GM21576 (cell line): ENCODE data around the gene ATG2A.
"Not testable (repeated sequence)": the region's sequence is repeated elsewhere in the genome, so short reads cannot be mapped to it uniquely, and the experiment has no call there.

Experiments used
- ATAC-seq: cut with Tn5 transposase; IDR thresholded peaks from one replicate; pipeline ENCODE4 v1.9.1; 2021; ENCODE audit warnings: mild to moderate bottlenecking, moderate library complexity; ENCODE audit not compliant: unreplicated experiment

ATG2A gene

DNA sequence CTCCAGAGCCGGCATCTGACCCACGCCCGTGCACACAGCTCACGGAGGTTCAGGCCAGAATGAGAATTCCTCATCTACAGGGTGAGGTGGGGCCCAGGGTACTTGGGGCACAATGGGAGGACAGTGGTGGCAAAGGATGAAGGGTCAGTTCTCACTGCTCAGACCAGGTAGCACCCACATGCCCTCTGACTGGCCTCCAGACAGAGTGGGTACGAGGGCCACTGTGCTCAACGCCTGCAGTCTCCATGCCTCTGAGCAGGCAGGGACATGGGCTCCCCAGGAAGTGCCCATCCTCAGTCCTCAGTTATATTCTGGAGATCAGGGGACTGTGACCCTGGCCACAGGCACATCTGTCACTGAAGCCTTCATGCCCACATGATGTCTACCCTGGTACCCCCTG lies 59.5 kb downstream of the ATG2A start:
- no peak for ATAC-seq

DNA sequence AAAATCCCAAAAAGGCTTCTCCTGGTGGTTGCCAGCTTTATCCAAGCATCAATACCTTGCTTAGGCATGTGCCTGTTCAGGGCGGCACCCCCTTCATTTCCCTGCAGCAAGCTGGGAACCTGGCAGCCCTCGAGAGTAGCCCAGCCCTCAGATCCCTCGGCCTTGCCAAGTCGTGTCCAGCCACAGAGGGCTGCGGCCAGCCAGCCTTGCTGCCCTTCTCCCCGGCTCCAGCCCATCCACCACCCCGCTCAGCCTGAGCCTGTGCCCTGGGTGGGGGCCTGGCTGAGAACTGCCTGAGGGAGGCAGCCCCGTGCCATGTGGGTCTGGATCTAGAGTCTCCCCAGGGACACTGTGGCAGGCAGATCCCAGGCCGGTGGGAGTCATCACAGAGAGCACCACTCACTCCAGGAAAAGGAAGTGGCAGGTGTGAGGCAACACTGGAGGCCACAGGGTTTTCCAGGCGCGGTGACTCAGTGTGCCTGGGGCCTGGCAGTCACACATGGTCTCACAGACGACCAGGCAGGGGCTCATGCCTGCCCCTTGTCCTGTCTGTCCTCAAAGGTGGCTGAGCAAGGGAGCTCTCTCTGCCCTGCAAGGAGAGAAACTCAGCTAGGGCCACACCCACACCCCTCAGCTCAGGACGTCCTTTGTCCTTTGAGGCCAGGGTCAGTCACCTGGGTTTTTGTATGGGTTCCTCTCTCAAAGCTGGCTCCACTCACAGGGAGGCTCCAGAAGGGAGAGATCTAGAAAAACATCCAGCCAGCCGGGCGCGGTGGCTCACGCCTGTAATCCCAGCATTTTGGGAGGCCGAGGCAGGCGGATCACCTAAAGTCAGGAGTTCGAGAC lies 60.4 kb downstream of the ATG2A start:
- no peak for ATAC-seq

DNA sequence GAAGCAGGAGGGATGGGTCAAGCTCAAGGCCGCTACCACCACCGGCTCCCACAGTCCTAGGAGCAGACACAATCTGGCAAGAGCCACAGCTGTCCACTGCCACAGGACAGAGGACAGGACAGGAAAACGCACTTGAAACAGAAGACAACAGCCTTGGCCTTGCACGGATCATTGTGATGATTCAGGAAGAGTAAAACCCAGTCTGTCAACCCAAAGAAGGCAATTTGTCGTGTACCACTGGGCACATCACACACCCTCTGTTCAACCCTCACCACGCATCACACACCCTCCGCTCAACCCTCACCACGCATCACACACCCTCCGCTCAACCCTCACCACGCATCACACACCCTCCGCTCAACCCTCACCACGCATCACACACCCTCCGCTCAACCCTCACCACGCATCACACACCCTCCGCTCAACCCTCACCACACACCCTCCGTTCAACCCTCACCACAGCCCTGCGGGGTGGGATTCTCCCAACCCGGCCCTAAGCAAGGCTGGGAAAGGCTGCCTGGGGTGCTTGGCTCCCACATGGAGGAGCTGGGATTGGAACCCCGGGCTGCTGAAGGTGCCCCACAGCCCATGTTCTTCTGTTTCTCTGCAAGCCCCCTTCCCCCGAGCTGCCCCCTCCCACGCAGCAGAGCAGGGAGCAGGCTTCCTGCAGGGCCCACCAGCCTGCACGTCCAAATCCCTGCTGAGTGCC lies 61.3 kb downstream of the ATG2A start:
- ATAC-seq = no peak

DNA sequence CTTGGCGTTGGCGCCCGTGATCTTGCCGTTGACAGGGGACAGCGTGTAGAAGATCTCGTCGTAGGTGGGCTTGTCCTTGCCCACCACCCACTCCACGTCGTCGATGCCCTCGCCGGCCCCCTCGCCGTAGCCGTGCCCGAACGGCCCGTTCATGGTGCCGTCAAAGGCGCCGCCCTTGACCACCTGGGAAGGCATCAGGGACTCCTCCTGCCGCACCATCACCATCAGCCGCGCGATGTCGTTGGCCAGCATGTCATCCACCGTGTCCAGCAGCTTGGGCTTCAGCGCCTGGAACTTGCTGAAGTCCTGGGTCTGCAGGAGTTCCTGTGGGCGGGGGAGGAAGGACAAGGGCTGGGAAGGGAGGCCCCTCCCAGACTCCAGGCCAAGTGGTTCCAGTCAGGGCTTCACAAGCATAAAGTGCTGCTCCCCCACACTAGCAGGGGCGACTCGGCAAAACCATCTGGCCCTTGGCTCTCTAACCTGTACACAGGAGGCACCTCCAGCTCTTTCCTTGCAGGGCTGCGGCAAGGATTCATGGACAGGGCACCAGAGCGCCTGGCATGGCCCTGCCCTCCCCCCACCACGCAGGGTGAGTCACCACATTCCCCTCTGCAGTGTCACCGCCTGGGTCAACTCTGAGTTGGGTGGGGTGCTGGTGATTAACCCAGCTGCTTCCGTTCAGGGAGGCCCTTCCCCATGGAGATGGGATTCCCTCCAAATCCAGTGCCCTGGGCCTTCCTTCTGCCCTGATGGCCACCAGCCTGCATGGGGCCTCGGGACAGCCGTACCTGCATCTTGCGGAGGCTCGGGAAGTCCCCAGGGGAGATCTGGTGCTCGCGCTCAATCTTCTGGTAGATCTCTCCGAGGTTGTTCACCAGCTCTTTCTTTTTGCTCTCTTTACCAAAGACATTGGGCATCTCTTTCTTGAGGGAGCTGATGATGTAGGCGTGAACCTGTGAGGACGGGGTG lies 62.2 kb downstream of the ATG2A start:
- ATAC-seq = no peak

DNA sequence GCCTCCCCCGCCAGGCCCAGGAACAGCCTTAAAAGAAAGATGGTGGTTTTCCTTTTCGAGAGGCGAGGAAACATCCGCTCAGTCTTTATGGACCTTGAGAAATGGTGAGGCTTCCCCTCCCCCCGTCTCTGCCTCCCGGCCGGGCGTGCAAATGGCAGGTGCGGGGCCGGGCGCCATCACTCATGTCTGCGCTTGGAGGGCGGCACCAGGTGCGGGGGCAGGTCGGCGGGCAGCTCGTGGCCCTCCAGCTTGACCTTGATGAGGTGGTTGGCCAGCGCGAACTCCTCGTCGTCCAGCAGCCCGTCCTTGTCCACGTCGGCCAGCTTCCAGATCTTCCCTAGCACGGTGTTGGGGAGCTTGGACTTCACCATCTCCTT lies 62.9 kb downstream of the ATG2A start:
- no peak for ATAC-seq

DNA sequence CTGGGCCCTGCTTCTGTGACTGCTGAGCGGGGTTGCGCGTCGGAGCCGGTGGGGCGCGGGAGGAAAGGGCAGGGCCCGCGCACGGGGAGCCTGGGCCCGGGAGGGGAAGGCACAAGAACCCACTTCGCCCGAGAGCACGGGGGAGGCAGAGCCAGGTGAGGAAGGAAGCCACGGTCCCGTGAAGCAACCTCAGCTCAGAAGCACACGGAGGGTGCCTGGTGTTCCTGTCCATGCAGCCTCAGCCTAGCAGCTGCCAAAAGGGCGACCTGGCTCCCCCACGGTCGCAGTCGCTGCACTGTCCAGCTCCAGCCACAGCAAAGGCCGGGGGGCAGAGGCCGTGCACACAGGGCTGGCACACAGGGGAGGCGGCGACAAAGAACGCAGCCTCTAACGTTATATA lies 63.3 kb downstream of the ATG2A start:
- ATAC-seq = no peak

DNA sequence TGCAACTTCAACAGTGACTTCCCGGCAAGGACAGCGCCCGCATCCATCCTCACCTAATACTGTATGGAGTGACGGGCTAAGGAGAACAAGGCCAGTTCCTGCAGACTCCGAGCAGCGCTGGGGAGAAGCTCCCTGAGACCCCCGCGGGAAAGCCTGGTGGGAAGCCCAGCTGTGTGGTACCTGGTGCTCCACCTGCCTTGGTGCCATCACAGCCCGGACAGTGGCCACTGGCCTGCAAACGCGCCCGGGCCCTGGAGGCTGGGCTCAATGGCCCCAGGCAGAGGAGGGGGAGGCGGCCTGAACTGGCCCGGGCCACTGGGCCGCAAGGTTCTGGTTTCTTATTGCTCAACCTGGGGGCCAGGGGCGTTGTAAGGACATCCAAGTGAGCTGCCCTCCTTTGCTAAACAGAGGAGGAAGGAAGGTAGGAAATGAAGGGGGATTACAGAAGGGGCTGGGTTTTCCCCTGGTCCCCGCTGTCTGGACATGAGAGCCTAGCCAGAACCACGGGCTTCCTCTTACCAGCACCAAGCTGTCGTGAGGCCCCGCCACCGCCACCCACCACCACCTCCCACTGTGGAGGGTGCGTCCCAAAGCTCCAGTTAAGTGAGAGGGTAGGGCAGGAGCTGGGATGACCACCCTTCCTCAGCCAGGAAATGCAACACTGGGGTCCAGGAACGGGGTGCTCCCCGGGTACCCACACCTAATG lies 64.1 kb downstream of the ATG2A start:
- ATAC-seq = no peak

DNA sequence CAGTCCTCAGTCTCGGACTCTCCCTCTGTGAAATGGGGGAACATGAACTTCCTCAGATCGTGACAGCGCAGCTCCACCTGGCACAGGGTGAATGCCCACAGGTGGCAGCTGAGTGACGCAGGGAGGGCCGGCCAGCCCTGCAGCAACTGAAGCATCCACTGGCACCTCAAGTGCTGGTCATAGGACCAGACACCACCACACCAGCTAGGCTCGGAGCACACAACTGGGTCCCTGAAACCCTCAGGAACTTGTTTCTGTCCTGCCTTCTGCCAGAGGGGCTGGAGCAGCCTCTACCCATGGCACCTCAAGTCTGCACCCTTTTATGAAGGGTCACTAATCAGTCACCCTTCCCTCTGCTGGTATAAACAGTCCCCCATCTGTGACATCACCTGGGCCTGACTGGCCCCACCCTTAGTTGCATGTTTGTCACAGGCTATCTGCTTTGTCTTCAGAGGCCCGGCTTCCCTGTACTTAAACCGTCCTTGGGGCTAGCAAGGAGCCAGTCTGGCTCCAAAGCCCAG lies 65.1 kb downstream of the ATG2A start:
- no peak for ATAC-seq

DNA sequence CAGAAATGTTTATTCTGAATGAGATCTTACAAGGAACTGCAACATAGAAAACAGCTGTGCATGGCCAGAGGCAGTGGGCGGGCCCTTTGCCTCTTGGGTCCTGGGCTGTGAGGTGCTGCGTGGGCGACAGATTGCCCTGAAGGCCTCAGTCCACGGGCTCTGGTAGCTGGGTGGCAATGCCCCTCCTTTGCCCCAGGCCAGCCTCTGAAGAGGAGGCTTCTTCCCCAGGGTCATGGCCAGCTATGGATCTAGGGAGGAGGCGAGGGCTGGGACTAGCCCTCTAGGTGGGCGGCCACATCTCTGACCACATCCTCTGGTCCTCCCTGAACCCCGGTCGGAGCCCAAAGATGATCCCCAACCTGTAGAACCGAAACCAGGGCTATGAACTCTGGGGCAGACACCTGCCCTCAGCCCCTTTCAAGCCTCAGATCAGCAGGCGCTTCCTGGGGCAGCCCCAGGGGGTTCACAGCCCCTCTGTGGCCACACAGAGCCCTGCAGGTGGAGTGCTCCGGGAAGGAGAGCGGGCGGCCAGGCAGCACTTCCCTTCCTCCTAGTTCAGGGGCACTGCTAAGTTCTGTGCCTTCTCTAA lies 65.9 kb downstream of the ATG2A start:
- ATAC-seq = peak; percentile 48

DNA sequence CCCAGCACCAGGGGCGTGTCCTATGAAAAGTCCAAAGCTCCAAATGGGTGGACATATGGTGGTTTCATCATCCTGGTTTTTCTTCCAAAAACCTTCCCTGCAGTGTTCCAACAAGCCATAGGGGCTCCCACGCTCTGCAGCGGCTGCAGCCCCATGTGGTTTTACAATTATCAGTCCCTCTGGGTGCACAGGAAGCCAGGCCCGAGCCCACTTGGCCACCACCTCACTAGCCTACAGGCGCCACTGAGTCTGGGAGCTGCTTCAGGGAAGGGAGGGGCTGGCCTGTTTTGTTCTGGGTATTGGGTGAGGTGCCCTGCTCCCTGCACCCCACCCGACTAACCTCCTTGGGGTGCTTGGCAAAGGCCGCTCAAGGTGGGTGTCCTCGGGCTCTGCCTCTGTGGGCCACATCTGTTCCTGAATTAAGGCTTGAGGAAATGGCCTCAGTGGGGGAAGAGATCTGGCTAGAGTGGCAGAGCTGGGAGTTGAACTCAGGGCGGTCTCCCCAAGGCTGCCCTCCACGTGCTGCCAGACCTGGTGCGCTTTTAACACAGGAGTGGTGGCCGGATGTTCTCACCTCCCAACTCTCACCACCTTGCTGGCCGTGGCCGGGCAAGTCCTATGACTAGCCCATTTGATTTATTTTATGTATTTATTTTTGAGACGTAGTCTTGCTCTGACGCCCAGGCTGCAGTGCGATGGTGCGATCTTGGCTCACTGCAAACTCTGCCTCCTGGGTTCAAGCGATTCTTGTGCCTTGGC lies 67.2 kb downstream of the ATG2A start:
- ATAC-seq = no peak

DNA sequence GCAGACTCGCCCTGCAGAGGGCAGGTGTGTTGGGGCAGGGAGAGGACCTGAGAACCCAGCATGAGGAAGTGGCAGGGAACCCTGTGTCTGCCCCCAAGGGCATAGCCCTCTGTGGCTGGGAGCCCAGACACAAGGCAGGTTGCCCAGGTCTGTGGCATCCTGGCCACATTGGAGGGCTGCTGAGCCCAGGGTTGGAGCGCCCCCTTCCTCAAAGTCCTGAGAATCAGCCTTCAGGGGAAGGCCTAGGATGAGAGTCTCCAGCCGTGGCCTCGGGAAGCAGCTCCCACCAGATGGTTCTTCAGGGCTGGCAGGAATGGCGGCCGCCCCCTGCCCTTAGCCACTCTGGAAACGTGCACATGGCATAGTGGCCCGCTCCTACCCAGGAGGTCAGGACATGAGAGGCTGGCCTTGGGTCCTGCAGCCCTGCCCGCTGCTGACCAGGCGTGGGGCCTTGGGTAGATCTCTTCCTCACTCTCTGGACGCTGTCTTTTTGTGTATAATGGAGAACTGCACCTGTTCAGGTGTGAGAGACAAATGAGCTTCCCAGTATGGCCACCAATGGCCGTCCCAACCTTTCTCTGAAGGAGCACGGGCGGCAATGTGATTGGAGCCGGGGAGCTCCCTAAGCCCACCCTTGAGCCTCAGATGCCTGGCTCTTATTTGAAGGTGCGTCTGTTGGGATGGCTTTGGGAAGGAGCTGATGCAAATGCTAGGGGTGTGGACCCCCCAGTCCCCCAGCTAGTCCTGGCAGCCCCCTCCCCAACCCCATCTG lies 68.0 kb downstream of the ATG2A start:
- no peak for ATAC-seq

DNA sequence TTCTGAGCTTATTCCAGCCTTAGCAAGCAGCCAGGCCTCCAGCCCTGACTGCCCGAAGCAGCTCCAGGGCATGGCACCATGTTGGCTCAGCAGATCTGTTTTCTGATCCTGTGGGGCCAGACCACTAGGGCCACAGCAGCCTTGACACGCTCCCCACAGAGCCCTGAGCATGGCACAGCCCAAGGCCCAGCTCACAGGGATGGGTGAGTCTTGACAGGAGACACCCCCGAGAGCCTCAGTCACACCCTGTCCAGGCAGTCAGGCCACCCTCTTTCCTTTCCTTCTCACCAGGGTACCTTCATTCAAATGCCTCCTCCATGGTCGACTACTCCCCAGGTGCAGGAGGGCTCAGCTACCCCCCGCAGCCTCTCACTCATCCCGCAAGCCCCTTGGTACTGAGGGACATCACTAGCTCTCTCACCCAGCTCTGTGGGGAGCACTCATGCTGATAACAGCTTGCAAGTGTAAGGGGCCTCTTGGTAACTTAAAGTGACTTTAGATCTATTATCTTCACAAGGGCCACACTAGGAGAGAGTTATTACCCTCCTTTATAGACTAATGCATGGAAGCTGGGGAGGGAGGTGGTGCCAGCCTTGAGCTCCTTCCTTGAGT lies 68.7 kb downstream of the ATG2A start:
- ATAC-seq = no peak

DNA sequence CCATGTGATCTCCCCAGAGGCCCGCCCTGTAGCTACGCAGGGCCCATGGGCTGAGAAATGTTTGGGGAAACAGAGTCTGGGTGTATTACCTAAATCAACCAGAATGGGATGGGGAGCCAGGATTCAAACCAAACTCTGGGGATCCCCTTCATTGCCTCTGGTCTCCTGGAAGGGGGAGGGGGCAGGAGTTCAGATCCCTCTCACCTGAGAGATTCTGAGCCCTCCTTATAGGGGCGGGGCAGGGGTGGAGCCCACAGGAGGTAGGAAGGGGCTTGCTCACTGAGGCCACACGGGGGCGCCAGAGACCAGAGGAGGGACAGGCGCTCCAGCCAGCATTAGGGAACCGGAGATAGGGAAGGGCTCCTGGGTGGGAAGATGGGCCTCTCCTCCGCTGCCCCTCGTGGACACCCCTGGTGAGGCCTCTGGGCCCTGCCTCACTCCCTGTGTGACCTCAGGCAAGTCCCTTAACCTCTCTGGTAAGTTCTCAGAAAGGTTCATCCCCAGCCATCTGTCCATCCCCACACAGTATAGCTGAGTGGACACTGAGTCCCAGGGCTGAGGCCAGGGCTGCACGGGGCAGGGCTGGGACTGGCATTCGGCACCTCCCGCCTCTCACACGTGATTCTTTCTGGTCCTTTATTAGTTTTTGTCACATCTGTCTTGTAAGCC lies 69.9 kb downstream of the ATG2A start:
- no peak for ATAC-seq

DNA sequence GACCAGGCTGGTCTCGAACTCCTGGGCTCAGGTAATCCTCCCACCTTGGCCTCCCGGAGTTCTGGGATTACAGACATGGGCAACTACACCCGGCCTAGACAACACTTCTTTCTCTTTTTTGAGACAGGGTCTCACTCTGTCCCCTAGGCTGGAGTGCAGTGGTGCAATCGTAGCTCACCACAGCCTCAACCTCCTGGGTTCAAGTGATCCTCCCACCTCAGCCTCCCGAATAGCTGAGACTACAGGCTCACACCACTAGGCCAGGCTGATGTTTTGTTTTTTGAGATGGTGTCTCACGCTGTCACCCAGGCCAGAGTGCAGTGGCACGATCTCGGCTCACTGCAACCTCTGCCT lies 71.3 kb downstream of the ATG2A start:
- not testable (repeated sequence) for ATAC-seq

DNA sequence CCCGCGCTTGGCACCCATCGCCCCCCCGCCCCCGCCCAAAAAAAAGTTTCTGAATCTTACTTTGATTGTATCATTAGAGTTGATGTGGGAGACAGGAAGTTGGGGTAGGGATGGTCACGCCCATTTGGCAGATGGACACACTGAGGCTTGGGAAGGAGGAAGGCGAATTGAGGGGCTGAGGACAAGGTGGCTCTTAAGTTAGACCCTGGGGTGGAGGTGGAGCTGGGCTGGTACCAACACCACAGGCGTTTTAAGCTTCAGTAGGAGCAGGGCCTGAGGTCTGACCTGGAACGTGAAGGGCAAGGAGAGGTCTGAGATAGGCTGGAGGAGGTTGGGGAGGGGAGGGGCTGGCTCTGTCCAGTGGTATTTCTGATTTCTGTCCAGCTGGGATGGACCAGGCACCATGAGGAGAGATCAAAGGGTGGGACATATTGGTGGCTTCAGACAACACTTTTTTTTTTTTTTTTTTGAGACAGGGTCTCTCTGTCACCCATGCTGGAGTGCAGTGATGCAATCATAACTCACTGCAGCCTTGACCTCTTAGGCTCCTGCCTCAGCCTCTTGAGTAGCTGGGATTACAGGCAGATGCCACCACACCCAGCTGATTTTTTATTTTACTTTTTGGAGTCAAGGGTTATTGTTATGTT lies 71.8 kb downstream of the ATG2A start:
- ATAC-seq = no peak
